ENCODE data around the gene MINK1.

The MINK1 gene

GRCh38 chr17:4938688-4939545, 105.8 kb downstream of the MINK1 start:
- no peak for DNase-seq

- no peak for DNase-seq
These were observed 106.3 kb downstream of the MINK1 start for GRCh38 chr17:4939546-4939795.

- DNase-seq = peak; percentile 100
These were observed 106.8 kb downstream of the MINK1 start, which contains the start of the genes RNF167 and SLC25A11 for GRCh38 chr17:4939796-4940554. TSS of gene RNF167 (plus strand) at chr17:4940268. CDS start at chr17:4940910, 642 bp downstream. TSS of gene SLC25A11 (minus strand) at chr17:4940046. CDS start at chr17:4939910, 136 bp downstream.

- DNase-seq = no peak
These were observed 107.6 kb downstream of the MINK1 start for GRCh38 chr17:4940555-4941318.

GRCh38 chr17:4941319-4941610, 108.1 kb downstream of the MINK1 start:
- no peak for DNase-seq

- no peak for DNase-seq
These were observed 109.8 kb downstream of the MINK1 start for GRCh38 chr17:4942760-4943508.

- DNase-seq = no peak
These were observed 111.0 kb downstream of the MINK1 start for GRCh38 chr17:4944163-4944553.

- DNase-seq = no peak
These were observed 111.5 kb downstream of the MINK1 start for GRCh38 chr17:4944554-4945175.

- peak; percentile 14 for DNase-seq
These were observed 112.2 kb downstream of the MINK1 start for GRCh38 chr17:4945176-4945943.

- no peak for DNase-seq
These were observed 112.8 kb downstream of the MINK1 start for GRCh38 chr17:4945944-4946280.

GRCh38 chr17:4946312-4946976, 113.3 kb downstream of the MINK1 start:
- no peak for DNase-seq

- DNase-seq = peak; percentile 12
These were observed 113.9 kb downstream of the MINK1 start for GRCh38 chr17:4947010-4947410.
